Panc1 (cell line): ENCODE results near the gene MRPS35. TPM values are rescaled to one million over a fixed set of nuclear protein-coding genes. Genes with fewer than 3 reads are reported as not detected.

Source experiments
- ATAC-seq: fragments of 200-7000 bp; cut with Tn5 transposase; 2 replicates; pipeline ENCODE4 v1.9.1; 2020; ENCODE audit warnings: mild to moderate bottlenecking, moderate library complexity
- BruUV-seq: library from RNA; stranded (reverse); fragments of 400-500 nt; replicated peaks from 2 replicates; lab custom pipeline; 2021; lab: Mats Ljungman, UMichigan
- CTCF ChIA-PET: fragments of 300-600 bp; sonication (Branson Sonifier 250); formaldehyde crosslinking; loops from one replicate; lab custom pipeline; 2022; ENCODE audit warnings: antibody characterized with exemption; lab: Charles Lee
- POLR2A ChIA-PET: fragments of 300-600 bp; sonication (Branson Sonifier 250); formaldehyde crosslinking; loops from one replicate; lab custom pipeline; 2022; ENCODE audit warnings: antibody characterized with exemption; lab: Charles Lee
- DNase-seq: peaks from one replicate; pipeline ENCODE4 v3.0.0-alpha.2; 2010; ENCODE audit warnings: low read depth, low spot score
- H3K27ac ChIP-seq: 2 replicates; pipeline ENCODE4 v1.5.1; 2011; ENCODE audit warnings: mild to moderate bottlenecking, low read length, inconsistent platforms
- H3K27me3 ChIP-seq: fragments of 200-500 bp; sonication (Bioruptor generic); 2 replicates; pipeline ENCODE4 v1.6.0; 2014; ENCODE audit warnings: low read length, inconsistent platforms; ENCODE audit not compliant: control insufficient read depth, insufficient read depth
- H3K36me3 ChIP-seq: fragments of 200-500 bp; sonication (Bioruptor generic); 2 replicates; pipeline ENCODE4 v1.5.1; 2014; ENCODE audit warnings: inconsistent platforms, mild to moderate bottlenecking, low read length, moderate library complexity; ENCODE audit not compliant: control insufficient read depth, insufficient read depth
- H3K4me1 ChIP-seq: 2 replicates; pipeline ENCODE4 v1.5.1; 2011; ENCODE audit warnings: inconsistent platforms, mild to moderate bottlenecking, low read length, moderate library complexity; ENCODE audit not compliant: control insufficient read depth, insufficient read depth
- H3K4me3 ChIP-seq, 2 experiments: 2 replicates each; pipeline ENCODE4 v1.5.1; 2011 to 2012; ENCODE audit warnings: low read depth in 2 of 2, low read length in 2 of 2, mild to moderate bottlenecking in 2 of 2, inconsistent platforms in 1 of 2, moderate library complexity in 1 of 2
- H3K9me3 ChIP-seq: fragments of 200-500 bp; sonication (Bioruptor generic); 2 replicates; pipeline ENCODE4 v1.5.1; 2014; ENCODE audit warnings: low read depth, mild to moderate bottlenecking, inconsistent platforms, low read length, moderate library complexity; ENCODE audit not compliant: control insufficient read depth, insufficient read depth
- POLR2AphosphoS5 ChIP-seq: IDR thresholded peaks from 2 replicates; pipeline ENCODE4 v1.6.1; 2012; ENCODE audit warnings: mild to moderate bottlenecking, low read depth, low read length, moderate library complexity
- SIN3A ChIP-seq: IDR thresholded peaks from 2 replicates; pipeline ENCODE4 v1.6.1; 2012; ENCODE audit warnings: low read depth, mild to moderate bottlenecking, low read length, moderate library complexity, borderline replicate concordance; ENCODE audit not compliant: insufficient read depth
- TCF7L2 ChIP-seq: IDR thresholded peaks from 2 replicates; pipeline ENCODE4 v1.6.1; 2011; ENCODE audit warnings: mild to moderate bottlenecking, low read depth, low read length, inconsistent platforms
- in situ Hi-C: cut with HindIII; loops from 2 replicates; pipeline ENCODE4 v1.10.0; 2016; ENCODE audit warnings: low sequenced_read_pairs, low pct_unique_long_range_greater_than_20kb
- intact Hi-C: fragments of 100-400 bp; cut with micrococcal nuclease; formaldehyde crosslinking; loops from one replicate; pipeline ENCODE4 v1.10.0; 2022; ENCODE audit not compliant: unreplicated experiment
- total RNA-seq: library from RNA; stranded (reverse); gene quantifications from one replicate; pipeline ENCODE4 v1.2.1, GENCODE V29; 2021; ENCODE audit not compliant: unreplicated experiment
- TF ChIP-seq, protein P1 (sequence below): fragments of 450-650 bp; IDR thresholded peaks from 2 replicates; pipeline ENCODE4 v1.5.1; 2017; ENCODE audit warnings: mild to moderate bottlenecking
- TF ChIP-seq, protein P2 (sequence below), 2 experiments: IDR thresholded peaks; 2 replicates each; pipeline ENCODE4 v1.6.1; 2011 to 2012; ENCODE audit warnings: low read depth in 2 of 2, control low read depth in 1 of 2, low read length in 1 of 2, mild to moderate bottlenecking in 1 of 2, moderate library complexity in 1 of 2; ENCODE audit not compliant: insufficient read depth in 1 of 2

Gene MRPS35
- total RNA-seq, 1 experiment from 2014 or later: 63.9 TPM

DNA sequence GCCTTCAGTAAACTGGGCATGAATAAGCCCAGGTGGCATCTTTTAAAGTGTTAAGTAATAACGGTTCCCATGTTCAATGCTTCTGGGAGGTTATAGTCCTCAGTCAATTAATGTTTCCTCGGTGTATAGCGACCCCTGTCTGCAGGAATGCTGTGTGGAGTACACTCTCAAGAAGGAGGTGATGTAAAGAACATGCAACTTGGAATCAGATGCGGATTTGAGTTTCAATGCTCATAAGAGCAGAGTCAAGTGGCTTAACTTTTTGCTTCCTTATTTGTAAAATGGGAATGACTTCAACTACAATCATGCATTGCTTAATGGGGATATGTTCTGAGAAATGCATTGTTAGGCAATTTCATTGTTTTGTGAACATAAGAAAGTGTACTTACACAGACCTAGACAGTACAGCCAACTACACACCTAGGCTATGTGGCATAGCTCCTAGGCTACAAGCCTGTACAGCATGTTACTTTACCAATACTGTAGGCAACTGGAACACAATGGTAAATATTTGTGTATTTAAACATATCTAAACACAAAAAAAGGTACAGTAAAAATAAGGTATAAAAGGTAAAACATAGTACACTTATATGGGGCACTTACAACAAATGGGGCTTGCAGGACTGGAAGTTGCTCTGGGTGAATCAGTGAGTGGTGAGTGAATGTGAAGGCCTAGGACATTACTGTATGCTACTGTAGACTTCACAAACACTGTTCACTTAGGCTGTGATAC lies 6.7 kb upstream of the MRPS35 start:
- Histone ChIP-seq H3K27ac (peak overlapping the region; percentile 74; the same call in 1 of the 2 replicates), H3K27me3 (no peaks in the 10 kb centered on the region), H3K9me3 (no peaks in the 10 kb centered on the region), H3K36me3 (no peaks in the 10 kb centered on the region), H3K4me3 (no peak overlapping the region), H3K4me1 (peaks cover 2% of the 10 kb centered on the region; the same call in 1 of the 2 replicates)
- CTCF ChIA-PET: interaction anchor here (0.7 kb wide), 1 partner anchor 319 kb away, joined by 3 read pairs; no protein-coding TSS in a partner anchor
- no TSS peak for BruUV-seq
- POLR2A ChIA-PET: no interaction called here
- in situ Hi-C loops (no loop called here), intact Hi-C loops (loop anchor here (5.0 to 10.0 kb wide), 2 partner anchors 282 to 369 kb away; partner anchors contain the start of gene BMAL2)
- DNase-seq (peak; percentile 96), ATAC-seq (peak; percentile 99)
- TF ChIP-seq, protein P1, sequence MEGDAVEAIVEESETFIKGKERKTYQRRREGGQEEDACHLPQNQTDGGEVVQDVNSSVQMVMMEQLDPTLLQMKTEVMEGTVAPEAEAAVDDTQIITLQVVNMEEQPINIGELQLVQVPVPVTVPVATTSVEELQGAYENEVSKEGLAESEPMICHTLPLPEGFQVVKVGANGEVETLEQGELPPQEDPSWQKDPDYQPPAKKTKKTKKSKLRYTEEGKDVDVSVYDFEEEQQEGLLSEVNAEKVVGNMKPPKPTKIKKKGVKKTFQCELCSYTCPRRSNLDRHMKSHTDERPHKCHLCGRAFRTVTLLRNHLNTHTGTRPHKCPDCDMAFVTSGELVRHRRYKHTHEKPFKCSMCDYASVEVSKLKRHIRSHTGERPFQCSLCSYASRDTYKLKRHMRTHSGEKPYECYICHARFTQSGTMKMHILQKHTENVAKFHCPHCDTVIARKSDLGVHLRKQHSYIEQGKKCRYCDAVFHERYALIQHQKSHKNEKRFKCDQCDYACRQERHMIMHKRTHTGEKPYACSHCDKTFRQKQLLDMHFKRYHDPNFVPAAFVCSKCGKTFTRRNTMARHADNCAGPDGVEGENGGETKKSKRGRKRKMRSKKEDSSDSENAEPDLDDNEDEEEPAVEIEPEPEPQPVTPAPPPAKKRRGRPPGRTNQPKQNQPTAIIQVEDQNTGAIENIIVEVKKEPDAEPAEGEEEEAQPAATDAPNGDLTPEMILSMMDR: peak; percentile 92
- TF ChIP-seq POLR2AphosphoS5: no peak
- TF ChIP-seq, protein P2, sequence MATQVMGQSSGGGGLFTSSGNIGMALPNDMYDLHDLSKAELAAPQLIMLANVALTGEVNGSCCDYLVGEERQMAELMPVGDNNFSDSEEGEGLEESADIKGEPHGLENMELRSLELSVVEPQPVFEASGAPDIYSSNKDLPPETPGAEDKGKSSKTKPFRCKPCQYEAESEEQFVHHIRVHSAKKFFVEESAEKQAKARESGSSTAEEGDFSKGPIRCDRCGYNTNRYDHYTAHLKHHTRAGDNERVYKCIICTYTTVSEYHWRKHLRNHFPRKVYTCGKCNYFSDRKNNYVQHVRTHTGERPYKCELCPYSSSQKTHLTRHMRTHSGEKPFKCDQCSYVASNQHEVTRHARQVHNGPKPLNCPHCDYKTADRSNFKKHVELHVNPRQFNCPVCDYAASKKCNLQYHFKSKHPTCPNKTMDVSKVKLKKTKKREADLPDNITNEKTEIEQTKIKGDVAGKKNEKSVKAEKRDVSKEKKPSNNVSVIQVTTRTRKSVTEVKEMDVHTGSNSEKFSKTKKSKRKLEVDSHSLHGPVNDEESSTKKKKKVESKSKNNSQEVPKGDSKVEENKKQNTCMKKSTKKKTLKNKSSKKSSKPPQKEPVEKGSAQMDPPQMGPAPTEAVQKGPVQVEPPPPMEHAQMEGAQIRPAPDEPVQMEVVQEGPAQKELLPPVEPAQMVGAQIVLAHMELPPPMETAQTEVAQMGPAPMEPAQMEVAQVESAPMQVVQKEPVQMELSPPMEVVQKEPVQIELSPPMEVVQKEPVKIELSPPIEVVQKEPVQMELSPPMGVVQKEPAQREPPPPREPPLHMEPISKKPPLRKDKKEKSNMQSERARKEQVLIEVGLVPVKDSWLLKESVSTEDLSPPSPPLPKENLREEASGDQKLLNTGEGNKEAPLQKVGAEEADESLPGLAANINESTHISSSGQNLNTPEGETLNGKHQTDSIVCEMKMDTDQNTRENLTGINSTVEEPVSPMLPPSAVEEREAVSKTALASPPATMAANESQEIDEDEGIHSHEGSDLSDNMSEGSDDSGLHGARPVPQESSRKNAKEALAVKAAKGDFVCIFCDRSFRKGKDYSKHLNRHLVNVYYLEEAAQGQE (IDR thresholded peaks at IDR 0.05; ENCODE audit: insufficient read depth in 1 of 2, low read depth in 2 of 2, low read length in 1 of 2): no peak
- no peak for TF ChIP-seq SIN3A
- TF ChIP-seq TCF7L2: no peak

DNA sequence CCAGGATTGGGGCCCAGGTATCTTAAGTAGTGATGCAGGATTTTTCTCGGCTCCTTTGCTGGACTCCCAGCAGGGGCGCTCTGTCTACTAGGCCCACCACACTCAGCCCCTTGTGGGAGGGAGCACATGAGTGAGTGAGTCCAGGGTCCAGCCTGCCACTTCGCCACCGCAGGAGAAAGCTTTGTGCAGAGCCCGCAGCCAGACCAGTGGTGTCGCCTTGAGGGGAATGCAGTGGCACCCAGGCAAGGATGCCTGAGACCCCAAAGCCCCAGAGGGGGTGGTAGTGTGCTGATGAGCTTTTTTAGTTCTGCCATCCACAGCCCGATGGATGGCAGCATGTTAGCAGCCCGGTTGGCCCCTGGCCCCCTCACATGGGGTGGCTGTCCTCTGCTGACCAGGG lies 5.4 kb upstream of the MRPS35 start:
- BruUV-seq: no TSS peak
- POLR2A ChIA-PET: no interaction called here
- Histone ChIP-seq H3K27me3 (no peaks in the 10 kb centered on the region), H3K36me3 (no peaks in the 10 kb centered on the region), H3K4me3 (no peak overlapping the region), H3K4me1 (peaks cover 2% of the 10 kb centered on the region), H3K27ac (no peak overlapping the region; the same call in 1 of the 2 replicates), H3K9me3 (no peaks in the 10 kb centered on the region)
- ATAC-seq: no peak
- in situ Hi-C loops (no loop called here), intact Hi-C loops (loop anchor here (10.0 kb wide), 1 partner anchor 370 kb away; the partner anchor contains the start of gene BMAL2)
- TF ChIP-seq, protein P2 (IDR thresholded peaks at IDR 0.05; ENCODE audit: insufficient read depth in 1 of 2, low read depth in 2 of 2, low read length in 1 of 2): no peak
- TF ChIP-seq POLR2AphosphoS5 (no peak), TCF7L2 (no peak), SIN3A (no peak)
- TF ChIP-seq, protein P1: no peak; the same call in 1 of the 2 replicates
- CTCF ChIA-PET: no interaction called here
- no peak for DNase-seq
